GM04503 (cell line): Measurements from ENCODE around the gene RAB3C.
"Not testable (repeated sequence)": the region's sequence is repeated elsewhere in the genome, so short reads cannot be mapped to it uniquely, and the experiment has no call there.

ENCODE experiments used
- DNase-seq: peaks from one replicate; pipeline ENCODE4 v3.0.0-alpha.2; 2012; ENCODE audit warnings: low read depth

Gene RAB3C

GRCh38 chr5:58582803-58583491 is at the start of gene RAB3C:
TSS of gene RAB3C (plus strand) at chr5:58583075. CDS start at chr5:58583209, 134 bp downstream.
- peak; percentile 64 for DNase-seq

DNA sequence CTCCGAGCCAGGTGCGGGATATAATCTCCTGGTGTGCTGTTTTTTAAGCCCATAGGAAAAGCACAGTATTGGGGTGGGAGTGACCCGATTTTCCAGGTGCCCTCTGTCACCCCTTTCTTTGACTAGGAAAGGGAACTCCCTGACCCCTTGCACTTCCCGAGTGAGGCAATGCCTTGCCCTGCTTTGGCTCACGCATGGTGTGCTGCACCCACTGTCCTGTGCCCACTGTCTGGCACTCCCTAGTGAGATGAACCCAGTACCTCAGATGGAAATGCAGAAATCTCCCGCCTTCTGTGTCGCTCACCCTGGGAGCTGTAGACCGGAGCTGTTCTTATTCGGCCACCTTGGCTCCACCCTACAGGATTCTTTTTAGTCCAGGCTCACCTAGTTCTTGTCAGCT is 40.9 kb upstream of the RAB3C start:
- not testable (repeated sequence) for DNase-seq

GRCh38 chr5:58542709-58543108 is 40.2 kb upstream of the RAB3C start:
- no peak for DNase-seq

- DNase-seq: no peak
Observed at GRCh38 chr5:58543723-58544122, 39.2 kb upstream of the RAB3C start.

DNA sequence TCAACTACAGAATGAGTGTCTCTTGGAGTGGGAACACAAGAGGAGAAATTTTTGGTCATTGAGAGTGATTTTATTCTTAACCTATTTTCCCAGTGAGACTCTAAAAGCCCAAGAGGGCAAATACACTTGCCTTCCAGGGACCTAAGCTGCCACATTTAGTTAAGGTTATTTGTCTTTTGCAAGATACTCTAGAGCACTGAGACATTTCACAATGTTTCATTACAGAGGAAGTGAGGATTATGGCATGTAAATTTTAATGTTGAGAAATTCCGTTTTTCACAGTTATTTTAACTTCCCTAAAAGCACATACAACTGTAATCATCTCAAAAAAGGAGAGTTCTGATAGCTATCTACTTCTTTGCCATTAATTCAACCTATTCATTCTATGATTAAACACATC is 38.7 kb upstream of the RAB3C start:
- no peak for DNase-seq

- no peak for DNase-seq
Observed at GRCh38 chr5:58544926-58545325, 37.9 kb upstream of the RAB3C start.

GRCh38 chr5:58545912-58546311 is 37.0 kb upstream of the RAB3C start:
- no peak for DNase-seq

GRCh38 chr5:58548068-58548467 is 34.8 kb upstream of the RAB3C start:
- DNase-seq: no peak

- no peak for DNase-seq
Observed at GRCh38 chr5:58551492-58551891, 31.4 kb upstream of the RAB3C start.

DNA sequence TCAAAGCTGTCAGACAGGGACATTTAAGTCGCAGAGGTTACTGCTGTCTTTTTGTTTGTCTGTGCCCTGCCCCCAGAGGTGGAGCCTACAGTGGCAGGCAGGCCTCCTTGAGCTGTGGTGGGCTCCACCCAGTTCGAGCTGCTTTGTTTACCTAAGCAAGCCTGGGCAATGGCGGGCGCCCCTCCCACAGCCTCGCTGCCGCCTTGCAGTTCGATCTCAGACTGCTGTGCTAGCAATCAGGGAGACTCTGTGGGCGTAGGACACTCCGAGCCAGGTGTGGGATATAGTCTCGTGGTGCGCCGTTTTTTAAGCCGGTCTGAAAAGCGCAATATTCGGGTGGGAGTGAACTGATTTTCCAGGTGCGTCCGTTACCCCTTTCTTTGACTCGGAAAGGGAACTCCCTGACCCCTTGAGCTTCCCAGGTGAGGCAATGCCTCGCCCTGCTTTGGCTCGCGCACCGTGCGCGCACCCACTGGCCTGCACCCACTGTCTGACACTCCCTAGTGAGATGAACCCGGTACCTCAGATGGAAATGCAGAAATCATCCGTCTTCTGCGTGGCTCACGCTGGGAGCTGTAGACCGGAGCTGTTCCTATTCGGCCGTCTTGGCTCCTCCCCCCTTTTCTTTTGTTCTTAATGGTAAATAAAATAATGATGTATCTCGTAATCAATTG is 25.1 kb upstream of the RAB3C start:
- DNase-seq: not testable (repeated sequence)

- DNase-seq: not testable (repeated sequence)
Observed at GRCh38 chr5:58563016-58563700, 19.7 kb upstream of the RAB3C start.

- DNase-seq: not testable (repeated sequence)
Observed at GRCh38 chr5:58564043-58564832, 18.6 kb upstream of the RAB3C start.

GRCh38 chr5:58565033-58565432 is 17.8 kb upstream of the RAB3C start:
- no peak for DNase-seq

DNA sequence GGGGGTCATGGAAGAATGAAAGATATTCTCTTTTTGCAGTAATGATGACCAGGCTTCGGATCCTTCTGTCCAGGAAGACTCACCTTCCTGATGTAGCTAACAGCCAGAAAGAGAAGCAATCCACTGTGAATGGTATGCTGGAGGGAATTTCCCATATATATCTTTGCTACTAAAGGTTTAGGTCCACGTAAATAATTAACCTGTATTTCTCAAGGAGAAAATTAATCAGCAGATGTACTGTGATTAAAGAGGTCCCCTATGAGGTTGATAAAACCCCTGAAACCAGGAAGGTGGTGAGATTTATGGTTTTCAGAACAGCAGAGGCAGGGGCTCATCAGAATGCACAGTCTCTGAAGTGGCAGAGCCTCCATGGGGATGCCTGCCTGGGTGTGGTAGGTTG is 11.4 kb upstream of the RAB3C start:
- DNase-seq: no peak

- not testable (repeated sequence) for DNase-seq
Observed at GRCh38 chr5:58572973-58573372, 9.9 kb upstream of the RAB3C start.

- DNase-seq: no peak
Observed at GRCh38 chr5:58579781-58580180, 3.1 kb upstream of the RAB3C start.

- DNase-seq: no peak
Observed at GRCh38 chr5:58582019-58582802, 664 bp upstream of the RAB3C start.

- DNase-seq: no peak
Observed at GRCh38 chr5:58595952-58596351, 13.1 kb downstream of the RAB3C start.

DNA sequence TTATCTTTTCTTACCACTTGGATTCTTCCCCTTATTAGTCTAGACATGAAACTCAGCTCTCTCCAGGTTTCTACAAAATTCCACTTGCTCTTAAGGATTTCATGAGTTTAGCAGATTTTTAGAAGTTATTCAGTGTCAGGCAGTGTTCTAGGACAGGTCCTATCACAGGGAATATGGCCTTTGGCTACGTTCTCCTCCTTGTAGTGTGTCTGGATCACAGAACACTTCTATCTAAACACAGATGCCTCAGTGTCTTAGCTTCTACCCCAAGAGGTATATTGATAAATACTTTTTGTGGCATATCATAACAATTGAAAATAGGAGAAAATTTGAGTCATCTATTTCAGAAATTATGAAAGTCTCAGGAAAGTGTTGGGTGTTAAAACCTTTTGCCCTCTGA is 15.6 kb downstream of the RAB3C start:
- no peak for DNase-seq

- no peak for DNase-seq
Observed at GRCh38 chr5:58599217-58599616, 16.3 kb downstream of the RAB3C start.

DNA sequence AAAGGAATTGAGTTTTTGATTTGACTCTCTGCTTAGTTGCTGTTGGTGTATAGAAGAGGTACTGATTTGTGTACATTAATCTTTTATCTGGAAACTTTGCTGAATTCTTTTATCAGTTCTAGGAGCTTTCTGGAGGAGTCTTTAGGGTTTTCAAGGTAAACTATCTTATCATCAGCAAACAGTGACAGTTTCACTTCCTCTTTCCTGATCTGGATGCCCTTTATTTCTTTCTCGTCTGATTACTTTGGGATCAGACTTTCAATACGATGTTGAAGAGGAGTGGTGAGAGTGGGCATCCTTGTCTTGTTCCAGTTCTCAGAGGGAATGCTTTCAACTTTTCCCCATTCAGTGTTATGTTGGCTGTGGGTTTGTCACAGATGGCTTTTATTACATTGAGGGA is 17.7 kb downstream of the RAB3C start:
- DNase-seq: not testable (repeated sequence)

GRCh38 chr5:58602889-58603288 is 20.0 kb downstream of the RAB3C start:
- not testable (repeated sequence) for DNase-seq
